Coronary artery (tissue), 2 donors: ENCODE data around the gene CDC42SE2.

Experiments used
- DNase-seq: peaks from one replicate; pipeline ENCODE4 v3.0.0-alpha.2; 2017; ENCODE audit warnings: low spot score
- H3K27ac ChIP-seq, 2 donors: fragments of 200-600 bp; sonication (generic); one replicate each; pipeline ENCODE4 v1.5.1; 2016 to 2019
- H3K4me3 ChIP-seq: fragments of 200-600 bp; sonication (generic); 2 replicates; pipeline ENCODE4 v1.5.1; 2016; ENCODE audit warnings: mild to moderate bottlenecking, moderate library complexity
- TF ChIP-seq, protein P1 (sequence below): fragments of 200-600 bp; sonication (generic); IDR thresholded peaks from one replicate; pipeline ENCODE4 v1.5.1; 2019; ENCODE audit warnings: antibody characterized with exemption

The CDC42SE2 gene

DNA sequence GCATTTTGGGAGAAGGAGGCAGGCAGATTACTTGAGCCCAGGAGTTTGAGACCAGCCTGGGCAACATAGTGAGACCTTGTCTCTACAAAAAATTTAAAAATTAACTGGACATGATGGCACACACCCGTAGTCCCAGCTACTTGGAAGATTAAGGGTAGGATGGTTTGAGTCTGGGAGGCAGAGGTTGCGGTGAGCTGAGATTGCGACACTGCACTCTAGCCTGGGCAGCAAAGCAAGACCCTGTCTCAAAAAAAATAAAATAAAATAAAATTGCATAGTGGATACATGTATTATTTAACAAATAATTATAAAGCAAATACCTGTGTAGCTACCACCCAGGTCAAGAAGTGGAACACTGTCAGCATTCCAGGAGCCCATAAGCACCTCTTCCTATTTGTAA, 90.1 kb downstream of the CDC42SE2 start:
- TF ChIP-seq, protein P1, sequence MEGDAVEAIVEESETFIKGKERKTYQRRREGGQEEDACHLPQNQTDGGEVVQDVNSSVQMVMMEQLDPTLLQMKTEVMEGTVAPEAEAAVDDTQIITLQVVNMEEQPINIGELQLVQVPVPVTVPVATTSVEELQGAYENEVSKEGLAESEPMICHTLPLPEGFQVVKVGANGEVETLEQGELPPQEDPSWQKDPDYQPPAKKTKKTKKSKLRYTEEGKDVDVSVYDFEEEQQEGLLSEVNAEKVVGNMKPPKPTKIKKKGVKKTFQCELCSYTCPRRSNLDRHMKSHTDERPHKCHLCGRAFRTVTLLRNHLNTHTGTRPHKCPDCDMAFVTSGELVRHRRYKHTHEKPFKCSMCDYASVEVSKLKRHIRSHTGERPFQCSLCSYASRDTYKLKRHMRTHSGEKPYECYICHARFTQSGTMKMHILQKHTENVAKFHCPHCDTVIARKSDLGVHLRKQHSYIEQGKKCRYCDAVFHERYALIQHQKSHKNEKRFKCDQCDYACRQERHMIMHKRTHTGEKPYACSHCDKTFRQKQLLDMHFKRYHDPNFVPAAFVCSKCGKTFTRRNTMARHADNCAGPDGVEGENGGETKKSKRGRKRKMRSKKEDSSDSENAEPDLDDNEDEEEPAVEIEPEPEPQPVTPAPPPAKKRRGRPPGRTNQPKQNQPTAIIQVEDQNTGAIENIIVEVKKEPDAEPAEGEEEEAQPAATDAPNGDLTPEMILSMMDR = no peak
- no peak for DNase-seq
- H3K4me3 ChIP-seq = no peak overlapping the region
- H3K27ac ChIP-seq = no peak overlapping the region

DNA sequence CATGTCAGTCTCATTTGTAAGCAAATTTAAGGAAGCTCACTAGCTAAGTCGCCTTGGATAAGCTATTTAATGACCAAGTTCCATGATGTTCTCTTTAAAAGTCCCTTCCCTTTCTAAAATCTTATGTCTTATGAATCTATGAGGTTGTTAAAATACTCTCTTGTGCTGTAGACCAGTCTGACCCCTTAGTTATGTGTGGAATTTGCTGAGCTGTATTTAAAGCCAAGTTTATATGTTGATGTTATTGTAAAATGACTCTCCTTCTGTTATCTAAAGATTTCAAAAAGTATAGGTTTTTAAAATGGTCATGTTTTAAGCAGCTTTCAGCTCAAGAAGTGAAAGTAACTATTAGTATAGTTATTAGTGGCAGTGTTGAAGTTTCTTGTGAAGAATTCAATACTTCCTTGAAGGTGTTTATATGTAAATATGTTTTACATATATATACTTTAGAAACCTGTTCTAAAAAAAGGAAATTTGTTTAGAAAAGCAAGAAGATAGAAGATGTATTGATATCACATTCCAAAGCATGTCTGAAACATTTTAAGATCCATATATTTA, 92.2 kb downstream of the CDC42SE2 start:
- Histone ChIP-seq H3K27ac (no peak overlapping the region), H3K4me3 (no peak overlapping the region)
- DNase-seq = no peak
- TF ChIP-seq, protein P1 = no peak

DNA sequence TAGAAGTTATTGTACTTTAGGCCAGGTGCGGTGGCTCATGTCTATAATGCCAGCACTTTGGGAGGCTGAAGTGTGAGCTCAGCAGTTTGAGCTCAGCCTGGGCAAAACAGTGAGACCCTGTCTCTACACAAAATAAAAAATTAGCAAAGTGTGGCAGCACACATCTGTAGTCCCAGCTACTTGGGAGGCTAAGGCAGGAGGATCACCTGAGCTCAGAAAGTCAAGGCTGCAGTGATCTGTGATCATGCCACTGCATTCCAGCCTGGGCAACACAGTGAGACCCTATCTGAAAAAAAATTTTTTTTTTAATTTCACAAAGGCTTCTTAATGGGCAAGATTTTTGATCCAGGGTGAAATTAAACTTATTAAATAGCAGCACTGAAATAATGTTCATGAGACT, 92.8 kb downstream of the CDC42SE2 start:
- H3K27ac ChIP-seq = no peak overlapping the region
- no peak for DNase-seq
- TF ChIP-seq, protein P1 = no peak
- no peak overlapping the region for H3K4me3 ChIP-seq

DNA sequence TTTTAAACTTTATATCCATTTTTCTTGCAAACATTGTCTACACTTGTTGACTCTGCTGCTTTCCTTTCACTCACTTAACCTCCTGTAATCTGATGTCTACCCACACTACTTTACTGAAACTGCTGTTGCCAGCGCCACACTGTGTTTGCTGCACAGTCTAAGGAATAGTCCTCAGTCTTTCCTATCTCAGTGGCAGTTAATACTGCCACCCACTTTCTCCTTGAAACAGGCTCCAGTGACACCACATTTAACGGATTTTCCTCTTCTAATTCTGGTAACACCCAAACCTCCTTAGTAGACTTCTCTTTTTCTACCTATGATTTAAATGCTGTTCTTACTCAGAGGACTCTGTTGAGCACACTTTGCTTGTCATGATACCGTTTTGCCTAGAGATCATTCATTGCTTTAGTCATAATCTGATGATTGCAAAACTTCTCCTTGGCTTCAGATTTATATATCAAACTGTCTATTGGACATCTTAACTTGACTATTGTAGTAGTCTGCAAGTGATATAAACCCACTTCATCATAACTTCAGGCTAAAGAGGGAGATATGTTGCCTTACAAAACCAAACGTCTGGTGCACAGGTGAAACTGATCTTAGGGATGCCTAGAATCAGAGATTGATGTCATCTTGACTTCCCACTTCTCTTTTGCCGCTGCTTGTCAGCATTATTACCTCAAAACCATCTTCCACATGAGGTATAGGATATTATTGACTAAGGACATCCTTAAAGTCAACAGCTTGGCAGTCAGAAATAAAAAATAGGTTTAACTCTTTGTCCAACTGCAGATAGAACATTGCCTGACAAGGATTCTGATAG, 94.1 kb downstream of the CDC42SE2 start:
- Histone ChIP-seq H3K27ac (no peak overlapping the region), H3K4me3 (no peak overlapping the region)
- DNase-seq = no peak
- TF ChIP-seq, protein P1 = no peak

DNA sequence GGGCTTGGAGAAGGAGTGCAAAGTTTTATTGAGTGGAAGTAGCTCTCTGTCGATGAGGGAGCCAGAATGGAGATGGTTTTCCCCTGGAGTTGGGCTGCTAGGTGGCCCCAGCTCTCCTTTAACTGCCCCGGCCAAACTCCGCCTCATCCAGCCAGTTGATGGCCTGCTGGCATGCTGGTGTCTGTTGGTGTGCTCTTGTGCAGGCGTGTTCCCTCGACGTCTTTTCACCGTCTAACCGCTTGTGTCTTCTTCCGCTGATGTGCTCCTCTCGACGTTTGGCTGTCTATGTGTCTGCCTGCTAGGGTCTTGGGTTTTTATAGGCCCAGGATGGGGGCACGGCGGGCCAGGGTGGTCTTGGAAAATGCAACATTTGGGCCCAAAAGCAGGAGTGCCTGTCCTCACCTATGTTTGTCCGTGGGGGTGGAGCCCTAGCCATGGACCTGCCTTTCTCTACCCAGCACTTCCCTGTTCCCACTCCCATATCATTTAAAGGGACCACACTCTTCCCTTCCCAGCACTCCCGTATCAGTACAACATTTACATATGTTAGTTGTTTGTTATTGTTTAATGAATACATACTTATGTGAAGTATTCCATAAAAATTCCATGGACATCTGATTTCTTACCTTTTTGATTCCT, 97.9 kb downstream of the CDC42SE2 start:
- H3K27ac ChIP-seq = no peak overlapping the region
- TF ChIP-seq, protein P1 = no peak
- H3K4me3 ChIP-seq = no peak overlapping the region
- no peak for DNase-seq

DNA sequence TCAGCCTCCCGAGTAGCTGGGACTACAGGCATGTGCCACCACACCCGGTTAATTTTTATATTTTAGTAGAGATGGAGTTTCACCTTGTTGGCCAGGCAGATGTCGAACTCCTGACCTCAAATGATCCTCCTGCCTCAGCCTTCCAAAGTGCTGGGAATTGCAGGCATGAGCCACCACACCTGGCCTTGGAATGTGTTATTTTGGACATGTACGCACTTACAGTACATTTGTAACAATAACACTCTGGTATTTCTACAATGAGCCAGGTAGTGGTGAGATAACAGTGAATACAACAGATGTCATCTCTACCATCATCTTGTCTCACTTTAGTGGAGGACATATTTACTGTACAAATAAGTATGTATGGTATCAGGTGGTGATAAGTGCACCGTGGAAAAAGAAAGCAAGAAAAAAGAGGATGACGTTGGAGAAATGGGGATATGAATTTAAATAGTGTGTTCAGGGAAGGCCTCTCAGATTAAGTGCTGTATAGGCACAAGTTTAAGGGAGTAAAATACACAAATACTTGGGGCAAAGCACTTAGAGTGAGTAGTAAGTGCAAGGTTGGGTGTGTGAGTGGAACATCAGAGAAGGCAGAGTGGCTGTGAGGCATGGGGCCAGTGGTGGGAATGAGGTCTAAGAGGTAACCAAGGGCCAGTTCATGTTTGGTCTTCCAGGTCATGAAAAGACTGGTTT, 100.1 kb downstream of the CDC42SE2 start:
- TF ChIP-seq, protein P1 = no peak
- Histone ChIP-seq H3K27ac (no peak overlapping the region), H3K4me3 (no peak overlapping the region)
- DNase-seq = no peak
